Activated CD4-positive, alpha-beta T cell treated with anti-CD3 and anti-CD28 coated beads, Interleukin-2, amount 50 U/mL, for 4 hours (primary cell): ENCODE data around the gene THUMPD2.
"Not testable (repeated sequence)": the region's sequence is repeated elsewhere in the genome, so short reads cannot be mapped to it uniquely, and the experiment has no call there.

ENCODE experiments used
- DNase-seq, 2 experiments: peaks; one replicate each; pipeline ENCODE4 v3.0.0-alpha.2; 2020

THUMPD2 gene, protein sequence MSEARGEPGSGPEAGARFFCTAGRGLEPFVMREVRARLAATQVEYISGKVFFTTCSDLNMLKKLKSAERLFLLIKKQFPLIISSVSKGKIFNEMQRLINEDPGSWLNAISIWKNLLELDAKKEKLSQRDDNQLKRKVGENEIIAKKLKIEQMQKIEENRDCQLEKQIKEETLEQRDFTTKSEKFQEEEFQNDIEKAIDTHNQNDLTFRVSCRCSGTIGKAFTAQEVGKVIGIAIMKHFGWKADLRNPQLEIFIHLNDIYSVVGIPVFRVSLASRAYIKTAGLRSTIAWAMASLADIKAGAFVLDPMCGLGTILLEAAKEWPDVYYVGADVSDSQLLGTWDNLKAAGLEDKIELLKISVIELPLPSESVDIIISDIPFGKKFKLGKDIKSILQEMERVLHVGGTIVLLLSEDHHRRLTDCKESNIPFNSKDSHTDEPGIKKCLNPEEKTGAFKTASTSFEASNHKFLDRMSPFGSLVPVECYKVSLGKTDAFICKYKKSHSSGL

DNA sequence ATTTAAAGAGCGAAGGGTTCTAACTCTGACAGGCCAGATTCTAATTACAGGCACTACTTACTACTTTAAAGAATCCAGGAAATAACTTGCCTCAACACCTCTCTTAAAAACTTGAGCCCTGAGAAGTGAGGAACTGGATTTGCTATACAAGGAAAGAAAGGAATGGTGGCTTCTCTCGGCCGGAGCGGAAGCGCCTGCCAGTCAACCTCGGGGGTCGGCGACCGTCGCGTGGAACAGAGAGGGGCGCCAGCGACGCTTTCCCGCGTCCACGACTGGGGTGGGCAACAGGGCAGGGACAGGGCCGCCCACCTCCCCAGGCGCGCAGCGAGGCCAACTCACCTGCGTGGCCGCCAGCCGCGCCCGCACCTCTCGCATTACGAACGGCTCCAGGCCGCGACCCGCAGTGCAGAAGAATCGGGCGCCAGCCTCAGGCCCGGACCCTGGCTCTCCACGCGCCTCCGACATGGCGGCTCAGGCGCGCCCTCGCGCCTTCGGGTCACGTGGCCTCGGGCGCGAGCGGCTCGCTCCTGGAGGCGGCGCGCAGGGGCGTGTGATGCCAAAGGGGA, at the start of gene THUMPD2:
Gene THUMPD2 (minus strand): TSS at position 484 of the 566 bp plus-strand sequence. CDS start 19 bp downstream, at position 465.
- DNase-seq = peak; percentile 46 to 50

DNA sequence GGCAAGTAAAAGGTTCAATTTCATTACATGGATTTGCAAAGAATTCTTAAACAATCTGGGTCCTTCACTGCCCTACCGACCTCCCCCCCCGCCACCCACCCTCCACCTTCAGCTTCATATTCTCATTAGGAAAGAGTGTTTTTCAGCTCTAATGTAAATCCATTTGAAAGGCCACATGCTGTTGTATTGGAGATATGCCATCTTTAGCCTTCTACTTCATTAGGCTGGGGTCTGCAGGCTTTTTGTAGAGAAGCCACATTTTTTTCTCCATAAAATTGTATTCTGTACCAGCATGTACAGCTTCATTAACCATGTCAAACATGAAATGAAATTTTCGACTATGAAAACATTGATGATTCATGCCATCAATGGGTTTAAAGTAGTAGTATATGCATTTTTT, 42.8 kb upstream of the THUMPD2 start:
- no peak for DNase-seq

DNA sequence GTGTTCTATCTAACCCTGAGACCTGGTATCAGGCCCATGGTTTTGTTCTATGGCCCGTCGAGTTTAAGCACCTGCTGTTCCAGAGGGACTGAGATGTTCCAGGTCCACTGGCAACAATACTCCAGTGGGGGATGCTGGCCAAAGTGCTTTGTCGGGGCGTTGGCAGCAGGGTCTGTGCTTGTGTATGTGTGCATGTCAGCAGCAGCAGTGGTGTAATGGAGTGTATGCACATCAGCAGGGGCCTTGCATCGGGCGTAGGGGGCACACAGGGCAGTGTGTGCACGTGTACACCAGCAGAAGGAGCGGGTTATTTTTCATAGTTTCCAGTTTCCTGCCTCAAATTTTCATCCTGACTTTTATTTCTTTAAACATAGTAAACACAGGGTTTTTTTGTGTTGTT, 37.8 kb upstream of the THUMPD2 start:
- no peak for DNase-seq

DNA sequence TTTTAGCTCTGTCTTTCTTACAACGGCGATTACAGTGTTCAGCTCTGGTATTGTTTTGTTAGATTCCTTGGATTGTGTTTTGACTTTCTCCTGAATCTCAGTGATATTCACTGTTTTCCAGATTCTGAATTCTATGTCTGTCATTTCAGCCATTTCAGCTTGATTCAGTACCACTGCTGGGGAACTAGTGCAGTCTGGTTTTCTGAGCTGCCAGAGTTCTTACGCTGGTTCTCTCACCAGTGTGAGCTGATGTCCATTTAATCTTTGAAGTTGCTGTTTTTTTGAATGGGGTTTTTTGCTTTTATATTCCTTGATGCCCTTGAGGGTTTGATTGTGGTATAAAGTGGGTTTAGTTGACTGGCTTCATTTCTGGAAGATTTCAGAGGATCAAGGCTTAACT, 37.4 kb upstream of the THUMPD2 start:
- no peak for DNase-seq

DNA sequence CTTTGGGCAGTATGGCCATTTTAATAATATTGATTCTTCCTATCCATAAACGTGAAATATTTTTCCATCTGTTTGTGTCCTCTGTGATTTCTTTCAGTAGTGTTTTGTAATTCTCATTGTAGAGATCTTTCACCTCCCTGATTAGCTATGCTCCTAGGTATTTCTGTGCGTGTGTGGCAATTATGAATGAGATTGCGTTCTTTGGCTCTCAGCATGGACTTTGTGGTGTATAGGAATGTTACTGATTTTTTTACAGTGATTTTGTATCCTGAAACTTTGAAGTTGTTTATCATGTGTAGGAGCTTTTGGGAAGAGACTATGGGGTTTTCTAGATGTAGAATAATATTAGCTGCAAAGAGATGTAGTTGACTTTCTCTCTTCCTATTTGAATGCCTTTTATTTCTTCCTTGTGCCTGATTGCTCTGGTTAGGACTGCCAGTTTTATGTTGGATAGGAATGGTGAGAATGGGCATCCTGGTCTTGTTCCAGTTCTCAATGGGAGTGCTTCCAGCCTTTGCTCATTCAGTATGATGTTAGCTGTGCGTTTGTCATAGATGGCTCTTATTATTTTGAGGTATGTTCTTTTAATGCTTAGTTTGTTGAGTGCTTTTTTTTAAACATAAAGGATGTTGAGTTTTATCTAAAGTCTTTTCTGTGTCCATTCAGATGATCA, 27.0 kb upstream of the THUMPD2 start:
- DNase-seq = no peak

DNA sequence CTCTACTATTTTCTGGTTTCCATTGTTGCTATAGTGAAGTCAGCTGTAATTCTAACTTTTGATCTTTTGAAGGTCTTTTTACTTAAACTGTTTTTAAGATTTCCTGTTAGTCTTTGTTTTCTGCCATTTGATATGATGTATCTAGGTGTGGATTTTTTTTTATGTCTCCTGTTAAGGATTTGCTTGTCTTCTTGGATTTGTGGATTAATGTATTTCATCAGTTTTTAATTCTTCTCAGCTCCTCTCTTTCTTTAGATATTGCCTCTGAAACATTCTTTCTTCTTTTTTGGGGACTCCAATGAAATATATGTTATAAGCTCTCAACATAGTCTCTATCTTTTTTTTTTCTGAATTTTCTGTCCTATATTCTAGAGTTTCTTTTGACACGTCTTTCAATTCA, 24.8 kb upstream of the THUMPD2 start:
- DNase-seq = no peak

DNA sequence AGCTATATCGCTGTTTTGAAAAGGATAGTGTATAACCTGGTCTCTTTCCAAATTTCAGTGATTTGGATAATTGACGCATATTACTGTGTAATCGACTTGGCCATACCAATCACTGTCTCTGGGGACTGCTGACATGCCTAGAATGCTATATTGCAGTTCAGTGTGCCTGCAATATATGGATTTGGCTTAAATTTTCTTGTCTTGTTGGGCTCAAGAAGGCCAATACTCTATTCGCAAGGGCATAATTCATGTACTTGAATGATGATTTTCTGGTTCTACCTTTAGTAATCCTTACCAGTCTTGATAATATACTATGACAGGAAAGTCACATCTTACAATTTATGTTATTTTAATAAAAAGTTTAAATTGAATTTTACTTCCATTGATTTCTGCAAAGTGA, 21.7 kb upstream of the THUMPD2 start:
- no peak for DNase-seq

DNA sequence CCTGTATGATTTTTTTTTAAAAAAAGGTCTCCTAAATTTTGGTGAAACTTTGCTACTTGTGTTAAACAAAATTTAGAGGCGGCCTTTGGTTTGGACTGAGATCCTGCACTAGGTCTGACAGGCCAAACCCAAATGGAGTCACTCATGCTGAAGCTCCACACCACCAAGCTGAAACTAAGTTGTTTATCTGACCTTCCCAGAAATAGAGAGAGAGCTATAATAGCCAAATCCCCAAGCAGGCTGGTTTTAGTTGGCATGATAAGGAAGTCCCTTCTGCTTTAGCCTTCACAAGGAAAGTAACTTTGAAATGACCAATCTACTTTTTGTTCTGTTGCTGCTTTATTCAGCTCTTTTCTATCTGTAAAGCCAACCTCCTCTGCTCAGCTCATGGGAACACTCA, 17.1 kb upstream of the THUMPD2 start:
- no peak for DNase-seq

DNA sequence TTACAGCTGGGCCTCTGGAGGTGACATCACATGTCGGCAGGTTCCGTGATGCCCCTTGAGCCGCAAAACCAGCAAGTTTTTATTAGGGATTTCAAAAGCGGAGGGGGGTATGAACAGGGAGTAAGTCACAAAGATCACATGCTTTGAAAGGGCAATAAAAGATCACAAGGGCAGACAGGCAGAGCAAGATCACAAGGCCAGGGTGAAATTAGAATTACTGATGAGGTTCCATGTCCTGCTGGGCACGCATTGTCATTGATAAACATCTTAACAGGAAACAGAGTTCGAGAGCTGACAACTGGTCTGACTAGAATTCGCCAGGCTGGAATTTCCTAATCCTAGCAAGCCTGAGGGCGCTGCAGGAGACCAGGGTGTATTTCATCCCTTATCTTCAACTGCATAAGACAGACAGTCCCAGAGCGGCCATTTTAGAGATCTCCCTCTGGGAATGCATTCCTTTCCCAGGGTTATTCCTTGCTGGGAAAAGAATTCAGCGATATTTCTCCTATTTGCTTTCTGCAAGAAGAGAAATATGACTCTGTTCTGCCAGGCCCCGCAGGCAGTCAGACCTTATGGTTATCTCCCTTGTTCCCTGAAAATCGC, 11.3 kb upstream of the THUMPD2 start:
- not testable (repeated sequence) for DNase-seq

DNA sequence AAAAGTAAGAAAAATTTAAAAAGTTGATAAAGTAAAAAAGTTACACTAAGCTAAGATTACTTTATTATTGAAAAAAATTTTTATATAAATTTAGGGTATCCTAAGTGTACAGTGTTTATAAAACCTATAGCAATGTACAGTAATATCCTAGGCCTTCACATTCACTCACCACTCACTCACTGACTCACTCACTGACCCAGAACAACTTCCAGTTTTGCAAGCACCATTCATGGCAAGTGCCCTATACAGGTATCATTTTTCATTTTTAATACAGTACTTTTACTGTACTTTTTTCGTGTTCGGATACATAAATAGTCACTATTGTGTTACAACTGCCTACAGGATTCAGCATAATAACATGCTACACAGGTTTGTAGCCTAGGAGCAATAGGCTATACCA, 8.9 kb upstream of the THUMPD2 start:
- DNase-seq = no peak

DNA sequence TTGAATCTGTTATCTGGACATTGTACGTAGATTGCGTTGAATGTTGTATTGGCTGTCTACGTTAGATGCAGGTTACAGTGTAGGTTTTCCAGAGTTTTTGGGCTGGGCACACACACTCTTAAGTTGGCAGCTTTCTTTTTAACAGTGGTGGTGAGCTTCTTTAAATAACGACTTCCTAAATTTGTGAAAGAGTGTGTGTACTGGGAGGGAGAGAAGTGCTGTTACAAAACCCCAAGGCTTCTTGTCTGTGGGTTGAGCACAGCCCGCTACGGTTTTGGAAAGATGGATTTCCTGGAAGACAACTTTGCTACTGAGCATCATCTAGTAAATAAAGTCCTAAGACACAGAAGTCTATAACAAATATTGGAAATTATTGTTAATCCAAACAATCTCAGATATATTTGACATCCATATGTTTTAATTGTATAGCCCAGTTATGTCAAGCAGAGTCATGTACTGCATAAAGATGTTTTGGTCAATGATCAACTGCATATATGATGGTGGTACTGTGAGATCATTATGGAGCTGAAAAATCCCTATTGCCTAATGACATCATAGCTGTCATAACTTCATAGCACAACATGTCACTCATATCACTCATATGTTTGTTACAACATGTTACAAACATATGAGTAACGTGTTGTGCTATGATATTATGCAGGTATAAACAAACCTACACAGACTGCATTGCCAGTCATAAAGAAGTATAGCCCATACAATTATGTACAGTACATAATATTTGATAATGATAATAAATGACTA, 7.9 kb upstream of the THUMPD2 start:
- DNase-seq = no peak

DNA sequence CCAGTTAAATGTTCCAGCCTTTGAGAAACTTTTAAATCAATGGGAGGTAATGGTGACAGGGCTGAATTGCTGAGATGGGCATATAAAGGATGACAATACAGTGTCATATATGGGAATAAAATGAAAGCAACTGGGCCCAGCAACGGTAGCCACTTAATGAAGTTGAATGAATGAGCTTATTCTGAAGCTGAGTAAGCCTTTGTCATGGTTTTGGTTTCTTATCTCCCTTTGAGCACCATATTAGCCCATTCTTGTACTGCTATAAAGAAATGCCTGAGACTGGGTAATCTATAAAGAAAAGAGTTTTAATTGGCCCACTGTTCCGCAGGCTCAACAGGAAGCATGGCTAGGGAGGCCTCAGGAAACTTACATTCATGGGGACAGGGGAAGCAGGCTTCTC, 3.5 kb upstream of the THUMPD2 start:
- DNase-seq = no peak

DNA sequence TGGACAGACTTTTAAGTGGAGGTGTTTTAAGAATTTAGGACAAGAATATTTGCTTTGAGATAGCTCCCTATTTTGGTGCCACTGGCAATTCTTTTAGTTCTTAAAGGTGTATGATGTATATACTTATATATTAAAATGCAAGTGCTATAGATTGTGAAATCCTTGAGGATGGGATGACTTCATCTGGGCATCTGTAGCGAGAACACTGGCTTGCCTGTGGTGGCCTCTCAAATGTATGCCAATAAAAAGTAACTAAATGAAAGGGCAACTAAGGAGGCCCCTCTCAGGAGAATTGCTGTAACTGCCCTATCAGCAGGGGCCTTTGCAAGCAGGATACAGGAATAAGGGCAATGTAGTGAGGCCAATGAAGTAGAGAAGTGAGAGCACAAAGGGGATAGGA, 2.6 kb upstream of the THUMPD2 start:
- DNase-seq = no peak

DNA sequence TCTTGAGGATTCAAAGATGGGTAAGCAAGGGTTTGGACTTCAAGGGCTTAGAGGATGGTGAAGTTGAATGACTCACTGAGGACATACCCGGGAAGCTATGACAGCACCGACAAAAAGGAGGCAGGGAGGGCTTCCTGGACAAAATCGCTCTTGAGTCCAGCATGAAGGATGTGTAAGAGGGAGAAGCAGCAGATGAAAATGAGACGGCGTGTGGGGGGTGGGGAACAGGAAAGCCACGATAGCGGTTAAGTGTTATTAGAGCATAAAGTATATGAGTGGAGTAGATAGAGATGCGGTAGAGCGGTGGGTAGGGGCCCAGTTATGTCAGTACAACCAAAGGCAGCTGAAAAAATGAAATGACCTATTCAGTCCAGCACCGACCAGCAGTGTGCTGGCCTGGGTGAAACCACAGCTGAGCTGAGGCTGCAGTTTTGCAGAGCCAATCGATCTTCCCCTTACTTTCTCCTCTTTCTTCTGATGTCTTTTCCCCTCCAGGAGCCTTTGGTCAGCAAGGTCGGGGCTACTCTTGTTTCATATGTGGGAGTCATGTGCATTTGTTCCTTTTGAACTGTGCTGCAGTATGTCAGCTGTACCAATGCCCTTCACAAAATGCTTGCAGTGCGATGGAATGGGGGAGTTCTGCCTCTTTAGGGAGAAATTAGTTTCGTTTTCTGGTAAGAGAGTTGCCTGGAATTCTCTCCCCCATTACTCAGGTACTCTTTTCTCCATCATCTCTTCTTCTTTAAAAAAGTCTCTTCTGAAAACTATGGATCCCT, 2.0 kb upstream of the THUMPD2 start:
- DNase-seq = no peak

DNA sequence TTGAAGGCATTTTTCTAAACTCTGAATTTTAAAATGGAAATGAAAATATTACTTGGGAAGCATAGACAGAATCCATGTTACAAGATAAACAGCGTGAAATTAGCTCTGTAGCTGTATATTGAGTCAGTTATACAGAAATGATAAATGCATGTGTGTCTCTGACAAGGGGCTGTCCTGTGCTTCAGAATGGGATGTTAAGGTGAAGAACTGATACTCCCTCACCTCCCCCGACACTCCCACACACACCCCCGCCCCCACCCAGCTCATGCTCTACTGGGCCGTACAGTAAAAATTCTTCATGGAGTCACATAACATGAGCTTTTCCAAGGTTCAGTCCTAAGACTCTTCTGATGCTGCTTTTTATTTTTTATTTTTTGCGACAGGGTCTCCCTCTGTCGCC, 869 bp upstream of the THUMPD2 start:
- no peak for DNase-seq

DNA sequence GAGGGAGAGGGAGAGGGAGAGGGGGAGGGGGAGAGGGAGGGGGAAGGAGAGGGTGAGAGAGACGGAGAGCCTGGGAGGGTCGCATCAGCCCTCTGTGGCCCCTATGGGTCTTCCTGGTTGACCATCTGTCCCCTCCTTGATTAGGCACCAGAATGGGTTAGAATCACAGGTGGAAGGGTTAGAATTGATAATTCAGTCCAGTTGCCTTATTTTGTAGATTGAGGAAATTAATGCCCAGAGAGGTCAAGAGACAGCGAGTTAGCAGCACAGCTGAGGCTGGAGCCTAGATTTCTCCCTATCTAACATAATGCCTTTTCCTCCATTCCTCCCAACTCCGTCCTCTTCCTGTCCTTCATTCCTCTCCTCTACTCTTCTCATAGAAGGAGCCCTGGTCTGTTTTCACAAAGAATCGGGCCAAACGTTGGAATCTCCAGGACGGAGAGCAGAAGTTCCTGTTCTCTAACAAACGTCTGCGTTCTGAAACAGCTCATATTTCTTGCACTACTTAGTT, 338 bp upstream of the THUMPD2 start:
- DNase-seq = no peak

DNA sequence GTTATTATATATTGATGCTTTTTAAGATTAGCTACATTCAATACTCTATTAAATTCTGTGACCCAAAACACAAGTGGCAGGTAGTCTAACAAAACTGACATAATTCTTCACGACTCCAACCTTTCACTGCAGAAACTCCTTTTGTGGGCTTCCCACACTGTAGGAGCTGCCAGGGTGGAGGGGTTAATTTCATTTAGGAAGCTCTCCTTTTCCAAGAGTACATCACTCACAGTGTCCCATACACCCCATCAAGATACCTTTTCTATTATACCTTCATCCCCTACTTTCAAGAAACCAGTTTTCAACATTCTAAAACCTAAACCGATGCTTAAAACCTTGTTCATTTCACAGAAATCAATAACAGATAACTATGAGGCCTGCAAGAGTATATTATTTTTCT, 825 bp downstream of the THUMPD2 start:
- DNase-seq = no peak

DNA sequence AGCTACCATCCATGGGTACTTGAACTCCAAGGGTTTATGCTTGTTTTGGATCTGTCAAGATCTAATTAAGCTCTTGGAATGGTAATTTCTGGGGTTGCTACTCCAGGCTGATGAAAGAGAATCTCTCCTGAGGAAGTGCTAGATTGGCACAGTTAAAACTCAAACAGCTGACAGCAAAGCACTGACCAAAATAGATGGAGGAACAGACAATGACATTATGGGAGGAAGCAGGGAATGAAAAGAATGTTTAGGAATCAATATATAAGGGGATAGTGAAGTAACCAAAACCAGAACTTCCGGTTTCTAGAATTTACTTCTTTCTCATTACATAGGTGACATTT, 6.3 kb downstream of the THUMPD2 start:
- DNase-seq = no peak

DNA sequence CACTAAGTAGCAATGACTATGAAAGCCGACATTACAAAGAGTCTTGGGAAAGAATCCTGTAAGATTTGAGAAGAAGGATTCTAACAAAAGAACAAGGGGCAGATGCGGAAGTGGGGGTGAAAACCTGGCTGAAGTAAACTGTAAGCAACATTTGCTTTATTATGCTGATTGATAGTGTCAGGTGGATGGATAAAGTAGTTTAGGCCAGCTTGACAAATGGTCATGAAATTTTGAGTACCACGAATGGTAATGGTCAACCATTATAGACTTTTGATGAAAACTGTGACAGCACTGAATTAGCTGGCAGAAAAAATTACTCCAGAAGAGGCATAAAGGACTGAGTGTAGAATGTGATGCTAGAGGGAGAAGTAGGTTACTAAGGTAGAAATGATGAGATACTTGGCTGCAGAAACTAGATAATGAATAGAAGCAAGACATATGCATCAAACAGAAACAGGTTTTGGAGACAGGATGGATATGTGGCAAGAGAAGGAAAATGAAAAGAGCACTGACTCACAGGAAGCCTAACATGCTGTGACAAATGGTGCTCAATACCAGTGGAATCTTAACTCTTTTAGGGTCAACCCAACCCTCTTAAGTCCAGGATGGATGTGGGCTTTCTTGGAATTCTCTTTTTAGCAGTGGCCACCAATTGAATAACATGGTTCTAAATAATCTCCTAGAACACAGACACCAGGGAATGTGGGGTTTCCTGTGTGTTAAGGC, 6.8 kb downstream of the THUMPD2 start:
- no peak for DNase-seq

DNA sequence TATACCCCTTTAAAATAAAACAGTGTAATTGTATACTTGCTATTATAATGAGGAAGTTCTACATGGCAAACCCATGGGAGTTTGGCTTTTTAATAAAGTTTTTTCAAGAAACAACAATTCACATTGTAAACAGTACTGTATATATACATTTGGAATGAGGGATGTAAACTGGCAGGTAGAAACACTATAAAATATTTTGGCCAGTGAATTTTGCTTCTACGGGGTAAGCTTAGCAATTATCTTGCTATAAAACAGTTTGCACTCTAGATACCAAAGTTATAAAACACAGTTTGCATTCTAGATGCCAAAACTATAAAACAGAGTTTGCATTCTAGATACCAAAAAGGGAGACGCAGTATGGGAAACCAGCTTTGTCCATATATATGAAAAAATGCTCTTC, 16.6 kb downstream of the THUMPD2 start:
- DNase-seq = no peak

DNA sequence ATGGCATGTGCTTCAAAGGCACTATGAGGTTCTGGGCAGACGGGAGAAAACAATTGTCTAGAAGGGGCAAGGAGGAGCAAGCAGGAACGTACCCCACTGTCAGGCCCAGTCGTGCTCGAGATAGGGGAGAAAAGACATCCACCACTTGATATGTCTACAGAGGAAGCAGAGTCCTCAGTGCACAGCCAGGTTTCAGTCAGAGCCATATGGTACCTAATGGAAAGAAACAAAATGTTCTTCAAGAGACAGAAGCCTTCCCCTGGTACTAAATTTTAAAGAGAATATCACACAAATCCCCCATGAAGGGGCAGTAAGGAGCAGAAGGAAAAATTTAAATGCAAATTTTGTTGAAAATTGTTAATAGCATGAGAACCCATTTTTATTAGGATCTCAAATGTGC, 21.9 kb downstream of the THUMPD2 start:
- no peak for DNase-seq
